Measurements from ENCODE around the gene VDR.
A peak's percentile ranks its signal among the peaks of the same experiment; 100 is the strongest.
"Not testable (repeated sequence)": the region's sequence is repeated elsewhere in the genome, so short reads cannot be mapped to it uniquely, and the experiment has no call there.

The VDR gene

GRCh38 chr12:47816403-47817271 lies 88.2 kb downstream of the VDR start:
- TF ChIP-seq CTCF (IDR thresholded peaks at IDR 0.05; ENCODE audit: insufficient read depth, low read depth, low read length, missing control alignments) = no peak
- no peak overlapping the region for H3K4me3 ChIP-seq (ENCODE audit: low read depth, low read length)
- DNase-seq (ENCODE audit: low read depth) = no peak

GRCh38 chr12:47815447-47815846 lies 89.3 kb downstream of the VDR start:
- not testable (repeated sequence) for DNase-seq (ENCODE audit: low read depth); H3K4me3 ChIP-seq (ENCODE audit: low read depth, low read length)

- no peak for TF ChIP-seq CTCF (IDR thresholded peaks at IDR 0.05; ENCODE audit: insufficient read depth, low read depth, low read length, missing control alignments)
- DNase-seq (ENCODE audit: low read depth) = no peak
- peak overlapping the region; percentile 64; the same call in 1 of the 2 replicates for H3K4me3 ChIP-seq (ENCODE audit: low read depth, low read length)
These were observed 90.1 kb downstream of the VDR start for GRCh38 chr12:47814539-47815170.

GRCh38 chr12:47813511-47814196 lies 91.1 kb downstream of the VDR start:
- peak; percentile 79 for DNase-seq (ENCODE audit: low read depth)
- H3K4me3 ChIP-seq (ENCODE audit: low read depth, low read length) = peak overlapping the region; percentile 64
- TF ChIP-seq CTCF (IDR thresholded peaks at IDR 0.05; ENCODE audit: insufficient read depth, low read depth, low read length, missing control alignments) = no peak

- DNase-seq (ENCODE audit: low read depth) = peak; percentile 96
- peak overlapping the region; percentile 64 for H3K4me3 ChIP-seq (ENCODE audit: low read depth, low read length)
- TF ChIP-seq CTCF (IDR thresholded peaks at IDR 0.05; ENCODE audit: insufficient read depth, low read depth, low read length, missing control alignments) = peak; percentile 14
These were observed 91.8 kb downstream of the VDR start for GRCh38 chr12:47812797-47813510.

GRCh38 chr12:47811581-47812484 lies 93.0 kb downstream of the VDR start:
- no peak for DNase-seq (ENCODE audit: low read depth)
- peak overlapping the region; percentile 64; the same call in 1 of the 2 replicates for H3K4me3 ChIP-seq (ENCODE audit: low read depth, low read length)
- no peak for TF ChIP-seq CTCF (IDR thresholded peaks at IDR 0.05; ENCODE audit: insufficient read depth, low read depth, low read length, missing control alignments)

Data from GM12865 (cell line).